GM12891 (cell line): ENCODE results near the gene FAM72C.
"Not testable (repeated sequence)": the region's sequence is repeated elsewhere in the genome, so short reads cannot be mapped to it uniquely, and the experiment has no call there.

Experiments
- PAX5 ChIP-seq: IDR thresholded peaks from 2 replicates; pipeline ENCODE4 v1.6.1; 2011; ENCODE audit warnings: low read length, moderate library complexity, mild to moderate bottlenecking; ENCODE audit not compliant: insufficient read depth, severe bottlenecking
- POLR2A ChIP-seq: IDR thresholded peaks from 2 replicates; pipeline ENCODE4 v1.6.1; 2011; ENCODE audit warnings: low read depth, low read length, control low read depth
- POLR2AphosphoS5 ChIP-seq: IDR thresholded peaks from 2 replicates; pipeline ENCODE4 v1.6.1; 2011; ENCODE audit warnings: low read depth, low read length, control low read depth
- SPI1 ChIP-seq: IDR thresholded peaks from 2 replicates; pipeline ENCODE4 v1.6.1; 2011; ENCODE audit warnings: low read depth, low read length, control low read depth
- TAF1 ChIP-seq: IDR thresholded peaks from 2 replicates; pipeline ENCODE4 v1.6.1; 2011; ENCODE audit warnings: low read depth, low read length, control low read depth

DNA sequence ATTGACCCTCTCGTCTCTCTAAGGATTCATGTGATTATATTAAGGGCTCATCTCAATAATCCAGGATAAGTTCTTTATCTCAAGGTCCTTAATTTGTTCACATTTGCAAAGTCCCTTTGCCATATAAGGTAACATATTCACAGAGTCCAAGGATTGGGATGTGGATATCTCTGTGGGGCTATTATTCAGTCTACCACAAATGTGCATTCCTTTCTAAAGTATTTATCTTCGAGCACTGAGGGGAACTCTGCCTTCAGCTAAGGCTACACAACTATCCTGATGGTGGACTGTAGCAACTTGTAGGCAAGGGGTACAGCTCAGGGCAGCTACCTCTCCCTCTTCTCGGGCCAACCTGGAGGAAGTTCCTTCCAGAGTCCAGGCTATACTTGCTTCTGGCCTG lies 53.2 kb downstream of the FAM72C start:
- TF ChIP-seq PAX5, POLR2A, POLR2AphosphoS5, TAF1, SPI1: not testable (repeated sequence)
